GM19395 (cell line): ENCODE results near the gene TTC39C.
"Not testable (repeated sequence)": the region's sequence is repeated elsewhere in the genome, so short reads cannot be mapped to it uniquely, and the experiment has no call there.

ENCODE experiments used
- ATAC-seq: cut with Tn5 transposase; IDR thresholded peaks from one replicate; pipeline ENCODE4 v1.9.1; 2021; ENCODE audit warnings: mild to moderate bottlenecking, moderate library complexity; ENCODE audit not compliant: unreplicated experiment

Gene TTC39C

DNA sequence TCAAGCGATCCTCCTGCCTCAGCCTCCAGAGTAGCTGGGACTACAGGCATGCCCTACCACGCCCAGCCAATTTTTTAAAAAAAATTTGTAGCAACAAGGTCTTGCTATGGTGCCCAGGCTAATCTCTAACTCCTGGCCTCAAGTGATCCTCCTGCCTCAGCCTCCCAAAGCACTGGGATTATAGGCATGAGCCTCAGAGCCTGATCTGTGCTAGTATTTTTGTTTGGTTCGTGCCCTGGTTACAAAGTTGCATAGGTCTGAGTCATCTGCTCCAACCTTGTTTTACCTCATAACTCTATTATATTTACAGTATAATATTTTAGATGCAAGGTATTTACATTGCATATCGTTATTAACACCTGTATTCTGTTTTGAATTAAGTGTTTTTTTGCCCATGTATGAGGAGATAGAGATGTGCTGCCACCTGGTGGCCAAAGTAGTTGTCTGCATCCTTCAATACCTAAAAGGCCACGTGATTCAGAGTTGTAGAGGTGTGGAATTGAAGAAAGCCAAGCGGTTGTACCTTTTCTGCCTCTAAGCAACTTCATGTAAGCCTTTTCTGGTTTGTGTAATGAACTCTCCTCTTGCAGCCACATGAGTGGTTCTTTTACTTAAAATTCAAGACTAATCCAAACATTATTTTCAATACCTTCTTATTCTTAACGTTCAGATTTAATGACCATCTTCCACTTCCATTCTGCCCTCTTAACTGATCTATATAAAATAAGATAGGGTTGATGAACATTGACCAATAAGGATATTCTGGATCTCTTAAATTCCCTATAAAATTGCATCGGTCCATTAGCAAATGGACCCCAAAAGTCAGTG lies 104.4 kb downstream of the TTC39C start:
- peak; percentile 77 for ATAC-seq

DNA sequence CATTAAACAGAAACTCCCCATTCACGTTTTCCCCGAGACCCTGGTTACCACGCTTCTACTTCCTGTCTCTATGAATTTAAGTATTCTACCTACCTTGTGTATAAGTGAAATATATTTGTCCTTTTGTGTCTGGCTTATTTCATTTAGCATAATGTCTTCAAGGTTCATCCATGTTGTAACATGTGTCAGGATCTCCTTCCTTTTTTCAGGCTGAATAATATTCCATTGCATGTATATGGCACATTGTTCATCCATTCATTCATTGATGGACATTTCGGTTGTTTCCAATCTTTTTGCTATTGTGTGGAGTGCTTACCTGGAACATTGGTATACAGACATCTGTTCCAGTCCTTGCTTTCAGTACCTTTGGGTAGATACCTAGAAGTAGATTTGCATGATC lies 106.1 kb downstream of the TTC39C start:
- ATAC-seq, result no peak

GRCh38 chr18:24121625-24122024 lies 107.1 kb downstream of the TTC39C start:
- ATAC-seq, result no peak

GRCh38 chr18:24126155-24126961 lies 111.8 kb downstream of the TTC39C start:
- ATAC-seq, result no peak

- ATAC-seq, result no peak
Measured at GRCh38 chr18:24127735-24128134, 113.2 kb downstream of the TTC39C start.

DNA sequence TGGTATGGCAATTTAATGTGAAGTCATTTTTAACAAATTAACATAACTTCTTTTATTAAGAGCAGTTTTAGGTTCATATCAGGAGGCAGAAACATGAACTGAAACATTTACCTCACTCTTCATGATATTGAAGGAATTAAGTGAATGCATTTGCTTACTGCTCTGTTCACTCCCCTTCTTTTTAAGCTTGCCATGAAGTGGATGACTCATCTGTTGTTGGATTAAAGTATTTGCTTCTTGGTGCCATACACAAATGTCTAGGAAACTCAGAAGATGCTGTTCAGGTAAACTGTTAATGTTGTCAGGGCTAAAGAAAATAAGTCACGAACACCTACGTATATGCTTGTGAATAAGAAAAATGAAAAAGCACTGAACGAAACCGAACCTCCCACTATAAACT lies 114.1 kb downstream of the TTC39C start:
- ATAC-seq, result no peak

- no peak for ATAC-seq
Measured at GRCh38 chr18:24130494-24130893, 115.9 kb downstream of the TTC39C start.

DNA sequence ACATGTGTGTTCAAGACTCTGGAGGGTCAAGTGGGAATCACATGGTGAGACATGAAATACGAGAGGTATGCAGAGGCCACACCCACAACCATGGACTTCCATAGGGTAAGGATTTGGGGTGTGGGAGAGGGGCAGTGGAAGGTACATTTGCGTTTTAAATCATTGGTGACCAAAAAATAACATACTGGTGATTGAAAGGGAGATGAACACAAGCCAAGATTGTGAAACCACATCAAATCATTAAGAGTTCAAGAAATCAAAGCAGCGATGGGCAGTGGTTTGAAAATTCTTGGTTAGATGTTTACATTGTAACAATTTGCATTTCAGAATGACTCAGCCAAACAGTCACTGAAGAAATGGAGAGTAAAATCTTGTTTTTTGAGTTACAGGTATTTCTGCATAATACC lies 122.4 kb downstream of the TTC39C start:
- no peak for ATAC-seq

DNA sequence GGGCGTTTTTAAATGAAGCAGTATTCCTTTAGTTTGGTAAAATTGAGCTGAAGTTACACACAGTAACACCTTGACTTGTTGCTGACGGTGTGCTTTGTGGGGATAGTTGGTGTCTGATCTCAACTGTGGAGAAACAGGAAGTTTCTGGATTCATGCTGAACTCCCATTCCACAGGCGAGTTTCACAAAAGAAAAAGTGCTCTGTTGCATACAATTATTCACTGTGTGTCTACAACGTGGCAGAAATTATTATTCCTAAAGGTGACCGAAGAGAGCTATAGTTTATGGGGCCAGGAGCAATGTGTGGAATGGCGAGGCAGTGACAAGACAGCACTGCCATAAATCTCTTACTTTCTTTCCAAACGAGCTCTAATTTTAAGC lies 123.8 kb downstream of the TTC39C start:
- peak; percentile 29 for ATAC-seq

- peak; percentile 96 for ATAC-seq
Measured at GRCh38 chr18:24138789-24139616, 124.4 kb downstream of the TTC39C start, which contains the start of gene CABYR. Gene CABYR (plus strand): TSS chr18:24139062. CDS start chr18:24143115, 4,053 bp downstream.

GRCh38 chr18:24140697-24141096 lies 126.1 kb downstream of the TTC39C start:
- no peak for ATAC-seq

- no peak for ATAC-seq
Measured at GRCh38 chr18:24142376-24142775, 127.8 kb downstream of the TTC39C start.

DNA sequence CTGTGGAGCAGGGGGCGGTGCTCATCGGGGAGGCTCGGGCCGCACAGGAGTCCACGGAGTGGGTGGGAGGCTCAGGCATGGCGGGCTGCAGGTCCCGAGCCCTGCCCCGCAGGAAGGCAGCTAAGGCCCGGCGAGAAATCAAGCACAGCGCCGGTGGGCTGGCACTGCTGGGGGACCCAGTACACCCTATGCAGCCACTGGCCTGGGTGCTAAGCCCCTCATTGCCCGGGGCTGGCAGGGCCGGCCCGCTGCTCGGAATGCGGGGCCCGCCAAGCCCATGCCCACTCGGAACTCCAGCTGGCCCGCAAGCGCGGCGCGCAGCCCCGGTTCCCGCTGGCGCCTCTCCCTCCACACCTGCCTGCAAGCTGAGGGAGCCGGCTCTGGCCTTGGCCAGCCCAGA lies 135.0 kb downstream of the TTC39C start:
- ATAC-seq, result not testable (repeated sequence)

DNA sequence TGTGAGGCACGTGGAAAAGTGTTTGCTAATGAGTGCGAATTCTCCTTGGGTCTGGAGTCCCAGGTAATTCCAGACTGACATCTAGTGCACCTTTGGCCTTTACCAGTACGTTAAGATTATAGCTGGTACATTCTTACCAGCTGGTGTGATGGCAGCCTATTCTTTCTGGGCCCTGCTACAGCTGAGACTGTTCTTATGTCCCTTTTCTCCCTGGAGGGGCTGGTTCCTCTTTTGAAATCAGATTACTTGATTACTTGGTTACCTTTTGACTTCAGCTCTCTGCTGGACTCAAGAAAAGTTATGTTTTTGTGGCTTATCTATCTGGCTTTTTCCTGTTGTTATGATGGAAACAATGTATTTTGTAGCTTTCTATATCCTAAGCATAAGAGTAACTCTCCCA lies 138.8 kb downstream of the TTC39C start:
- no peak for ATAC-seq

DNA sequence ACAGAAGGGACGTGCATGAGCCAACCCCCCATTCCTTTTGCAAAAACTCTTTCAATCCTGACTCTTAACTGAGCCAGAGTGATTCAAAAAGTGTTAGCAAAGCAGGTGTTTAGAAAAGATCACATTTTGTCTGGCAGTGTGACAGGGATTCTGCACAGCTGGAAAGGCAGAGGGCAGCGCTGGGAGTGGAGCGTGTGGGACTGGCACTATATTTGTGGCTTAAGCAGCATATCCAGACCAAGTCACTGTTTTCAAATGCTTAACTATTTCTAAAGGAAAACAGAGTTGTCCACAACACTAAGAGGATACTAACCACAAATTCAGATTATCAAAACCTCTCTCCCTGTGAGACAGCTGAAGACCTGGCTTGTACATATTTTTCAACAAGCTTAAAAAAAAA lies 143.3 kb downstream of the TTC39C start:
- no peak for ATAC-seq

DNA sequence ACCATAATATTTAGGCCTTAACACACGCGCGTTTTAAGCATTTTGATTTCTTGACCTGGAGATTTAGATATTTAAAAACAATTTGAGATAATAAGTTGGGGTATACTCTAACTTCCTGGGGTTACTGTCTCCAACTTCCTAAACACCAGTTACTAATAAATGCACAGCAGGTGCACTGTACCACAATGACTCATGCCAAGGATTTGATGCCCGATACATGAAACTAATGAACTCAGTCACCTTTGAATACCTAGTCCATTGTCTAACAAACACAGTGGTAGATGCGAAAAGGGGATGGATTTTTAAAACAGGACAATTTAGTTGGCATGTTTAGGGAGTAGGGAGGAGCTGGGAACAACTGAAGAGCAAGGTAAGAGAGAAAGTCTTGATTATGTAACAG lies 145.5 kb downstream of the TTC39C start:
- no peak for ATAC-seq

GRCh38 chr18:24161304-24161703 lies 146.8 kb downstream of the TTC39C start:
- no peak for ATAC-seq

- no peak for ATAC-seq
Measured at GRCh38 chr18:24168496-24168895, 153.9 kb downstream of the TTC39C start.

GRCh38 chr18:24170360-24170759 lies 155.8 kb downstream of the TTC39C start:
- ATAC-seq, result no peak

DNA sequence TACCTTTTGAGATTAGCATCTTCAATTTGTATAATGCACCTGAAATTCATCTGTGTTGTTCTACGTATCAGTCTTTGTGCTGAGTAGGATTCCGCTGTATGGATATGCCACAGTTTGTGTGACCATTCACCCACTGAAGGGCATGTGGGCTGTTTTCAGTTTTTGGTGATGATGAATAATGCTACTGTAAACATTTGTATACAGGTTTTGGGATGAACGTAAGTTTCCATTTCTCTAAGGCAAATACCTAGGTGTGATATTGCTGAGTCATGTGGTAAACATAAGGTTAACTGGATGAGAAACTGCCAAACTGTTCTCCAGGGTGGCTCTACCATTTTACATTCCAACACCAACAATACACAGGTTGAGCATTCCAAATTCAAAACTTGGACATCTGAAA lies 159.4 kb downstream of the TTC39C start:
- ATAC-seq, result no peak

DNA sequence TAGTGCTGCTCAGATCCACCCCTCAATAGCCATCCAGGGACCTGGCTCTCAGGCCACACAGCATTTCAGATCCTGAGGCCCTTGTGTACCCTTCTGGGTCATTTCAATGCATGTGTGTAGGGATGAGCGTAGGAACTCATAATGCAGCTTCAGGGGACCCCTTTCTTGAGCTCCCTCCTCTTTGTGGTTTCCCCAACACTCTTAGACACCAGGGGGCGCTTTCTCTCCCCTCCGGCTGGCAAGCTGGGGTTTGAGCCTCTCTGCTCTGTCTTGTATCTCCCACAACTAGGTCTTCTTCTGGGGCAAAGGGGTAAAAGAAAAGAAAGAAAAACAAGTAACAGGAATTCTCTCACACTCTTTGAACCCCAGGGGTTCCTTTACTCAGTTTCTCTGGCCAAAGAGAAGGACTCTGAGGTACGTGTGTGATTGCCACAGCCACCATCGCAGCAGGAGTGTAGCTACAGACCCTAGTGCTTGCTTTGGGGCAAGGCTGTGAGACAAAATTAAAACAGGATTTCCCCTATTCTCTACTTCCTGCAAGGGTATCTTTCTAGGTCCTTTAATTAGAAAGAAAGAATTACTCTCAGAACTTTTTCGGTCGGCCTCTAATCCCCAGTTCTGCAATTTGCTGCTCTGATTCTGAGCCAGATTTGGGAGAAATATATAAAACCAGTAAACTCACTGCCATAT lies 162.3 kb downstream of the TTC39C start:
- ATAC-seq, result peak; percentile 94
